NOMO-1 treated with dmso at 0.1 percent for 144 hours (cell line): ENCODE results near the gene VSTM5.
A peak's percentile ranks its signal among the peaks of the same experiment; 100 is the strongest.

Experiments
- DNase-seq: peaks from one replicate; lab custom pipeline; 2025; ENCODE audit not compliant: unreplicated experiment; lab: John Stamatoyannopoulos, UW

VSTM5 gene

DNA sequence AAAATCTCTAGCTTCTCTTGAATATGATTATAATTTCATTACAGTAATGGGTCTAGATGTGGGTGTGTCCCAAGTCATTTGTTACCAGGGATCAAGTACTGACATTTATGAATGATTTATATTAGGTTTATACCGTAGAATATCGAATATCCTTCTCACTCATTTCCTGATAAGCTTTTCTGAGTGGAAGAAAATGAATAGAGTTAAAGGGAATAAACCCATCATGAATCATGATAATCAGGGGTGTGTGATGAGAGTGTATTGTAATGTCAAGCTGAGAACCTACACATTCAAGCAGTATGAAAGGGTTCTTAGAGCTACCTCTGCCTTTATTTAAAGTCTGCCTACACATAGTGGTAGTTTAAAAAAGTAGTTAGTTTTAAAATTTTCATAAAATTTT lies 49.1 kb downstream of the VSTM5 start:
- no peak for DNase-seq

GRCh38 chr11:93796441-93797231 lies 53.8 kb downstream of the VSTM5 start:
- no peak for DNase-seq

GRCh38 chr11:93791493-93791892 lies 58.9 kb downstream of the VSTM5 start:
- DNase-seq = no peak

GRCh38 chr11:93784935-93785360 lies 65.5 kb downstream of the VSTM5 start:
- DNase-seq = no peak

DNA sequence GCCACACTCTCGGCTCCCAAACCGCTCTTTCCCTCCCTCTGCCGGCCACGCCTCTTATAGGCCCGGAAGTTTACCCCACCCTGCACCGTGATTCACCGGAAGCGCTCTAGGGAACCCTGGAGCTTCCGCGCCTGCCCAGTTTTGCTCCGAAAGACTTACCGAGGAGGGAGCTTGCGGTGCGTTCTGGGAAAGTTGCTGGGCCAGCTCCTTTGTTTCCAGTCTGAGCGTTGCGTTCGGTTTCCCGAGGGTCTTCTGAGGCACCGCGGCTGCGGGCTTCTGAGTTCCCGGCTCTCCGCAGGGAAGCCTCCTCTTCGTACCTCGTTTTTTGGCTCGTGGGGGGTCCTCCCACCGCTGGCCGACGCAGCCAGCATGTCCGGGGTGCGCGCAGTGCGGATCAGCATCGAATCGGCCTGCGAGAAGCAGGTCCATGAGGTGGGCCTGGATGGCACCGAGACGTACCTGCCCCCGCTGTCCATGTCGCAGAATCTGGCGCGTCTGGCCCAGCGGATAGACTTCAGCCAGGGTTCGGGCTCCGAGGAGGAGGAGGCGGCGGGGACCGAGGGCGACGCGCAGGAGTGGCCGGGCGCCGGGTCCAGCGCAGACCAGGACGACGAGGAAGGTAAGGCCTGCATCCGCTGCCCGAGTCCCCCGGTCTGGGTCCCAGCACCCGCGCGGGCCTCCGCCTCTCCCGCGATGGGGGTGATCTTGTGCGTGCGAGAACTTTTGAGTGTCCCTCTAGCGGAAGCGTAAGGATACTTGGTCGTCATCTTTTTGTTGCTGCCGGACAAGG lies 66.1 kb downstream of the VSTM5 start, which contains the start of gene MED17:
Gene MED17 (plus strand): TSS at position 138 of the 790 bp plus-strand sequence. CDS start 232 bp downstream, at position 370.
- DNase-seq = peak; percentile 82

GRCh38 chr11:93783765-93784144 lies 66.7 kb downstream of the VSTM5 start:
- no peak for DNase-seq

- DNase-seq = no peak
Observed at GRCh38 chr11:93783362-93783761, 67.1 kb downstream of the VSTM5 start.

DNA sequence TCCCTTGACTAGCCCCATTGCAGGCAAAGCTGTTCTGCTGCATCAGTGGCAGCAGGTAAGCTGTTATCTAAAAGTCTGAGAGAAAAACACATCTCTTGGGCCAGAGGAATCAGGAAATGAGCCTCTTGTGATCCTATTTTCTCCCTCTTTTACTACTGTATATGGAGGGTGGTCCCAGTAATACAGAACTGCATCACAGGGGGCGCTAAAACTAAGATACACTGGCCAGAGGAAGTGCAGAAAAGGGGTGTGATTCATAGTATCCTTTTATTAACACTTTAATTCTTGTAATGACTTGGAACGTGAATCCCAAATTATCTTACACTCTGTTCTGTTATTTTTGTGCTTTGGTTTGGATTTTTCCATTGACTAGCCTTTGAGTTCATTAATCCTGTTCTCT lies 75.1 kb downstream of the VSTM5 start:
- DNase-seq = no peak

- peak; percentile 1 for DNase-seq
Observed at GRCh38 chr11:93774560-93774959, 75.9 kb downstream of the VSTM5 start.

GRCh38 chr11:93773601-93774200 lies 76.7 kb downstream of the VSTM5 start:
- no peak for DNase-seq

GRCh38 chr11:93773045-93773477 lies 77.4 kb downstream of the VSTM5 start:
- no peak for DNase-seq

DNA sequence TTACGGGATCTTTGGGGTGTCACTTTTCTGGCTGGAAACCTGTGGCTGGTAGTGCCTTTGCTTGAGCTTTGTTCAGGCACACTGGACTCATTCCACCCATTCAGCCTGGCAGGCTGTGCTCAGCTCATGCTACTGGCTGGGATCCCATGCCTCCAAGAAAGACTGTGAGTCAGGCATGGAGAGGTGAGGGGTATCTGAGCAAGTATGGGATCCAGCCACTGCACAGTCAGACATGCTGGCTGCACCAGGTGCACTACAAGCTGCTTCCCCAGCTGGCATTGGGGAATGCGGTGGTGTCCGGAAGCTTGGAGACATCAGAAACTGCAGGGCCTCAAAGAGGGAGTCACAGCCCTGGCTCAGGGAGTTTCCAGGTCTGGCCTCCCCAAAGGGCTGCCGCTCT lies 78.3 kb downstream of the VSTM5 start:
- DNase-seq = no peak

DNA sequence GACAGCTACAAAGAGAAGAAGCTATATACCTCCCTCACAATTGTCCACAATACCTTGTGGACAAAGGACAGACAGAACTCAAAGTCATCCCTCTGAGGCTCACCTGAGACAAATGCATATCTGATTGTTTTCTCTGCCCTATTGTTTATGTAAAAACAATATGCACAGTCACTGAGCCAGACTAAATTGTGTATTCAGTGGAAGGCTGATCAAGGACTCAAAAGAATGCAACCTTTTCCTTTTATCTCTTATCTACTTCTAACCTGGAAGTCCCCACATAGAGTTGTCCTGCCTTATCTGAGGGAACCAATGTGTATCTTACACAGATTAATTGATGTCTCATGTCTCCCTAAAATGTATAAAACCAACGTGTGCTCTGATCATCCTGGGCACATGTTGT lies 80.3 kb downstream of the VSTM5 start:
- DNase-seq = no peak
